Natural killer cell (primary cell): ENCODE data around the gene TEPSIN. TPM values are rescaled to one million over a fixed set of nuclear protein-coding genes. Genes with fewer than 3 reads are reported as not detected.
"Not testable (repeated sequence)": the region's sequence is repeated elsewhere in the genome, so short reads cannot be mapped to it uniquely, and the experiment has no call there.

Source experiments
- ATAC-seq, 3 donors: fragments of 150-1000 bp in 2 of 3; fragments of 200-7000 bp in 1 of 3; cut with Tn5 transposase; 1 replicate in 1 of 3; 2 replicates in 2 of 3; pipeline ENCODE4 v1.10.0; 2021; ENCODE audit warnings: mild to moderate bottlenecking in 2 of 3, moderate library complexity in 2 of 3
- DNase-seq, 2 donors: peaks; one replicate each; pipeline versions ENCODE4 v3.0.0 to v3.0.0-alpha.2; 2013 to 2021; ENCODE audit warnings: mixed read lengths in 1 of 2
- H3K27ac ChIP-seq: one replicate; pipeline ENCODE4 v1.5.1; 2013; ENCODE audit warnings: mild to moderate bottlenecking, low read length
- H3K27me3 ChIP-seq: one replicate; pipeline ENCODE4 v1.6.1; 2013; ENCODE audit warnings: low read length; ENCODE audit not compliant: control insufficient read depth, insufficient read depth
- H3K36me3 ChIP-seq: one replicate; pipeline ENCODE4 v1.6.1; 2013; ENCODE audit warnings: low read length; ENCODE audit not compliant: control insufficient read depth, insufficient read depth
- H3K4me1 ChIP-seq: one replicate; pipeline ENCODE4 v1.6.1; 2013; ENCODE audit warnings: low read length; ENCODE audit not compliant: control insufficient read depth, insufficient read depth
- H3K4me3 ChIP-seq: one replicate; pipeline ENCODE4 v1.5.1; 2013; ENCODE audit warnings: low read length
- H3K9me3 ChIP-seq: one replicate; pipeline ENCODE4 v1.6.1; 2013; ENCODE audit warnings: low read length; ENCODE audit not compliant: control insufficient read depth, insufficient read depth
- H3K27ac Mint-ChIP-seq, 2 donors: one replicate each; pipeline ENCODE4 v1.8.0; 2022; ENCODE audit warnings: mild to moderate bottlenecking in 2 of 2, mixed read lengths in 2 of 2, moderate library complexity in 1 of 2
- H3K27me3 Mint-ChIP-seq, 2 donors: one replicate each; pipeline ENCODE4 v1.8.0; 2022; ENCODE audit warnings: low read depth in 2 of 2, mixed read lengths in 2 of 2
- H3K36me3 Mint-ChIP-seq: one replicate; pipeline ENCODE4 v1.8.0; 2022; ENCODE audit warnings: mixed read lengths
- H3K4me1 Mint-ChIP-seq, 2 donors: one replicate each; pipeline ENCODE4 v1.8.0; 2022; ENCODE audit warnings: mixed read lengths in 2 of 2
- H3K4me3 Mint-ChIP-seq: one replicate; pipeline ENCODE4 v1.8.0; 2022; ENCODE audit warnings: mild to moderate bottlenecking, moderate library complexity, mixed read lengths
- H3K9me3 Mint-ChIP-seq, 2 donors: one replicate each; pipeline ENCODE4 v1.8.0; 2022; ENCODE audit warnings: mixed read lengths in 2 of 2
- CTCF ChIP-seq: fragments of 200-600 bp; IDR thresholded peaks from one replicate; pipeline ENCODE4 v1.8.0; 2022; ENCODE audit warnings: antibody characterized with exemption
- WGBS: methylation state at CpG from one replicate; pipeline ENCODE4 v1.1.7; 2013; ENCODE audit warnings: missing lambda C conversion rate; ENCODE audit not compliant: insufficient coverage; 5-methylcytosine and 5-hydroxymethylcytosine counted together
- intact Hi-C: fragments of 100-400 bp; cut with micrococcal nuclease; formaldehyde crosslinking; loops from one replicate; pipeline ENCODE4 v1.14.2; 2022
- total RNA-seq, 4 donors: library from RNA; stranded (reverse); fragments of 120-200 nt in 1 of 4; gene quantifications; one replicate each; pipeline versions ENCODE4 v1.2.3 to v1.2.4, GENCODE V29; 2013 to 2022

The TEPSIN gene
- total RNA-seq, 3 donors from 2014 or later (not counting 1 experiment from before 2014, with no cell fraction given): 89.8 to 137 (median 126) TPM

- Histone ChIP-seq H3K27me3 (no peaks in the 10 kb centered on the region), H3K36me3 (peaks cover 23% of the 10 kb centered on the region), H3K9me3 (no peaks in the 10 kb centered on the region), H3K4me3 (no peak overlapping the region), H3K27ac (no peak overlapping the region), H3K4me1 (peaks cover 17% of the 10 kb centered on the region)
- Mint-ChIP-seq H3K27ac (no peak overlapping the region), H3K4me3 (no peak overlapping the region), H3K9me3 (no peaks in the 10 kb centered on the region), H3K27me3 (no peaks in the 10 kb centered on the region), H3K4me1 (peaks cover 15 to 16% of the 10 kb centered on the region in 2 donors), H3K36me3 (no peaks in the 10 kb centered on the region)
- ATAC-seq (no peak), DNase-seq (no peak)
- intact Hi-C loops: no loop called here
- TF ChIP-seq CTCF: no peak
- 92% methylated on average over 32 of the region's 32 CpGs for WGBS
Observed at GRCh38 chr17:81228834-81229665, 9.8 kb downstream of the TEPSIN start.

- H3K4me3 Mint-ChIP-seq: no peak overlapping the region
- no peak overlapping the region for H3K4me3 ChIP-seq
- H3K27me3 Mint-ChIP-seq: no peaks in the 10 kb centered on the region
- H3K4me1 Mint-ChIP-seq: peaks cover 21 to 22% of the 10 kb centered on the region in 2 donors
- H3K27me3 ChIP-seq: no peaks in the 10 kb centered on the region
- H3K9me3 Mint-ChIP-seq: no peaks in the 10 kb centered on the region
- peak overlapping the region in 1 of 2 donors; percentile 3 for H3K27ac Mint-ChIP-seq
- peaks cover 23% of the 10 kb centered on the region for H3K4me1 ChIP-seq
- H3K36me3 ChIP-seq: peaks cover 22% of the 10 kb centered on the region
- WGBS: 67% methylated on average over 8 of the region's 9 CpGs
- intact Hi-C loops: no loop called here
- no peak overlapping the region for H3K27ac ChIP-seq
- TF ChIP-seq CTCF: no peak
- no peaks in the 10 kb centered on the region for H3K36me3 Mint-ChIP-seq
- no peaks in the 10 kb centered on the region for H3K9me3 ChIP-seq
- no peak for ATAC-seq
- DNase-seq: no peak
Observed at GRCh38 chr17:81228420-81228819, 10.4 kb downstream of the TEPSIN start.

GRCh38 chr17:81227630-81228029 lies 11.2 kb downstream of the TEPSIN start:
- H3K36me3 Mint-ChIP-seq, H3K27me3 ChIP-seq, DNase-seq, H3K9me3 ChIP-seq, ATAC-seq, intact Hi-C loops, H3K4me3 ChIP-seq, H3K9me3 Mint-ChIP-seq, H3K27ac ChIP-seq, H3K4me3 Mint-ChIP-seq, H3K27me3 Mint-ChIP-seq: not testable (repeated sequence)
- peaks cover 25% of the 10 kb centered on the region for H3K4me1 ChIP-seq
- Mint-ChIP-seq H3K27ac (peak overlapping the region in 1 of 2 donors; percentile 3), H3K4me1 (peaks cover 23 to 28% of the 10 kb centered on the region in 2 donors)
- H3K36me3 ChIP-seq: peaks cover 19% of the 10 kb centered on the region
- no CpG with 5 or more reads among the region's 2 CpGs for WGBS

- Mint-ChIP-seq H3K27ac (peak overlapping the region; percentile 73 to 83), H3K36me3 (no peaks in the 10 kb centered on the region), H3K4me1 (peaks cover 17 to 23% of the 10 kb centered on the region in 2 donors), H3K27me3 (no peaks in the 10 kb centered on the region), H3K9me3 (no peaks in the 10 kb centered on the region), H3K4me3 (peak overlapping the region; percentile 85)
- Histone ChIP-seq H3K27ac (no peak overlapping the region), H3K36me3 (no peaks in the 10 kb centered on the region), H3K4me1 (peaks cover 30% of the 10 kb centered on the region), H3K9me3 (no peaks in the 10 kb centered on the region), H3K4me3 (peak overlapping the region; percentile 35), H3K27me3 (no peaks in the 10 kb centered on the region)
- peak in 1 of 2 donors; percentile 32 for DNase-seq
- intact Hi-C loops: loop anchor here (1.0 kb wide), 1 partner anchor 16 kb away; the partner anchor contains the start of genes NDUFAF8 and TEPSIN
- no peak for TF ChIP-seq CTCF
- no peak for ATAC-seq
- 12% methylated on average over 11 of the region's 11 CpGs for WGBS
Observed at GRCh38 chr17:81223762-81224130, 15.1 kb downstream of the TEPSIN start.
